Left lung (tissue), 10 donors: ENCODE results near the gene PLCD4. TPM values are rescaled to one million over a fixed set of nuclear protein-coding genes. Genes with fewer than 3 reads are reported as not detected.

Source experiments
- ATAC-seq: fragments of 200-7000 bp; cut with Tn5 transposase; one replicate; pipeline ENCODE4 v1.9.1; 2020; ENCODE audit warnings: moderate library complexity
- DNase-seq, 4 donors: peaks; one replicate each; pipeline ENCODE4 v3.0.0-alpha.2; 2013 to 2020
- H3K27ac ChIP-seq, 2 donors: fragments of 200-600 bp; sonication (generic) in 1 of 2; one replicate each; pipeline versions ENCODE4 v1.5.0 to v1.8.0; 2020 to 2021
- H3K27me3 ChIP-seq, 2 donors: fragments of 200-600 bp; sonication (generic) in 1 of 2; one replicate each; pipeline versions ENCODE4 v1.5.0 to v1.8.0; 2020 to 2021
- H3K36me3 ChIP-seq, 2 donors: fragments of 200-600 bp; sonication (generic) in 1 of 2; one replicate each; pipeline versions ENCODE4 v1.5.0 to v1.8.0; 2020 to 2021
- H3K4me1 ChIP-seq, 2 donors: fragments of 200-600 bp; one replicate each; pipeline ENCODE4 v1.8.0; 2021
- H3K4me3 ChIP-seq, 2 donors: fragments of 200-600 bp; sonication (generic) in 1 of 2; one replicate each; pipeline versions ENCODE4 v1.5.0 to v1.8.0; 2020 to 2021; ENCODE audit warnings: mild to moderate bottlenecking in 1 of 2
- H3K9me3 ChIP-seq, 2 donors: fragments of 200-600 bp; sonication (generic) in 1 of 2; one replicate each; pipeline versions ENCODE4 v1.5.0 to v1.8.0; 2020 to 2021
- intact Hi-C, 2 donors: fragments of 100-400 bp; cut with DNase I; formaldehyde crosslinking; loops; one replicate each; pipeline versions ENCODE4 v1.11.2 to v1.14.2; 2022
- polyA plus RNA-seq, 6 donors: library from polyadenylated mRNA; unstranded; fragments of 120-200 nt; gene quantifications; one replicate each; pipeline ENCODE4 v1.2.1, GENCODE V29; 2013; ENCODE audit not compliant: insufficient read length in 6 of 6
- total RNA-seq, 2 donors: library from RNA; stranded (reverse); fragmentation: NEBNext Ultra II Directional; extraction: Animal tissue kit (Norgen Biotek cat#: 25700); gene quantifications; one replicate each; pipeline ENCODE4 v1.2.1, GENCODE V29; 2021
- TF ChIP-seq, protein P1 (sequence below), 2 donors: fragments of 200-600 bp; sonication (generic) in 1 of 2; IDR thresholded peaks; one replicate each; pipeline versions ENCODE4 v1.5.0 to v1.8.0; 2021; ENCODE audit warnings: antibody characterized with exemption in 2 of 2
- donor health status: DM: no; HTN: yes; CAD: no.
- donor health status: DM: no; HTN: no; CAD: no.

Gene PLCD4
- total and polyA plus RNA-seq, 8 donors: 0.89 to 13.5 (median 10.5) TPM

GRCh38 chr2:218671654-218672566, 64.2 kb downstream of the PLCD4 start, which contains the start of the genes RNF25 and STK36:
Gene RNF25 (minus strand): TSS chr2:218672002. CDS start chr2:218671970, 32 bp downstream.
Gene STK36 (plus strand): TSS chr2:218672086. CDS start chr2:218672830, 744 bp downstream.
- peak; percentile 85 to 93 (median 90) for DNase-seq

DNA sequence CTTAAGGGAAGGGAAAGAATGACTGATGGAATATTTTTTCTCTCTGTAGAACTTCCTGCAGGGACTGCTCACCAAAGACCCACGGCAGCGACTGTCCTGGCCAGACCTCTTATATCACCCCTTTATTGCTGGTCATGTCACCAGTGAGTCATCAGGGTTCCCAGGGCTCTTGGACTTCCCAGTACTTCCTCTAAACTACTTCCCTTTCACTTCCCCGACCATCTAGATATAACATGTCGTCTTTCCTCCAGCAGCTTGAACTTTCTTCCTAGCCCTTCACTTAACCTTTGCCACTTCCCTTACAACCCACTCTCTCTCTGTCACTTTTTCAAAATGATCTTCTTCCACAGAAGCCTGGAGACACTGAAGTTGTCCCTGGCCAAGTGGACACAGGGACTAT, 71.4 kb downstream of the PLCD4 start:
- intact Hi-C loops: no loop called here
- Histone ChIP-seq H3K9me3 (no peaks in the 10 kb centered on the region), H3K27ac (peak overlapping the region in 1 of 2 donors; percentile 35), H3K4me3 (no peak overlapping the region), H3K27me3 (no peaks in the 10 kb centered on the region), H3K36me3 (peaks cover 0 to 39% of the 10 kb centered on the region in 2 donors), H3K4me1 (peaks cover 0 to 6% of the 10 kb centered on the region in 2 donors)
- ATAC-seq (peak; percentile 63), DNase-seq (peak in 1 of 4 donors; percentile 41)
- TF ChIP-seq, protein P1, sequence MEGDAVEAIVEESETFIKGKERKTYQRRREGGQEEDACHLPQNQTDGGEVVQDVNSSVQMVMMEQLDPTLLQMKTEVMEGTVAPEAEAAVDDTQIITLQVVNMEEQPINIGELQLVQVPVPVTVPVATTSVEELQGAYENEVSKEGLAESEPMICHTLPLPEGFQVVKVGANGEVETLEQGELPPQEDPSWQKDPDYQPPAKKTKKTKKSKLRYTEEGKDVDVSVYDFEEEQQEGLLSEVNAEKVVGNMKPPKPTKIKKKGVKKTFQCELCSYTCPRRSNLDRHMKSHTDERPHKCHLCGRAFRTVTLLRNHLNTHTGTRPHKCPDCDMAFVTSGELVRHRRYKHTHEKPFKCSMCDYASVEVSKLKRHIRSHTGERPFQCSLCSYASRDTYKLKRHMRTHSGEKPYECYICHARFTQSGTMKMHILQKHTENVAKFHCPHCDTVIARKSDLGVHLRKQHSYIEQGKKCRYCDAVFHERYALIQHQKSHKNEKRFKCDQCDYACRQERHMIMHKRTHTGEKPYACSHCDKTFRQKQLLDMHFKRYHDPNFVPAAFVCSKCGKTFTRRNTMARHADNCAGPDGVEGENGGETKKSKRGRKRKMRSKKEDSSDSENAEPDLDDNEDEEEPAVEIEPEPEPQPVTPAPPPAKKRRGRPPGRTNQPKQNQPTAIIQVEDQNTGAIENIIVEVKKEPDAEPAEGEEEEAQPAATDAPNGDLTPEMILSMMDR (IDR thresholded peaks at IDR 0.05): no peak

More at GRCh38 chr2:218671654-218672566, 64.2 kb downstream of the PLCD4 start, which contains the start of the genes RNF25 and STK36:
- ATAC-seq: peak; percentile 98
- Histone ChIP-seq H3K27me3 (no peaks in the 10 kb centered on the region), H3K36me3 (peaks cover 0 to 33% of the 10 kb centered on the region in 2 donors), H3K27ac (peak within 1 kb of the TSS; percentile 46 to 70), H3K4me1 (peaks cover 12 to 18% of the 10 kb centered on the region in 2 donors), H3K4me3 (peak within 1 kb of the TSS; percentile 77 to 94), H3K9me3 (no peaks in the 10 kb centered on the region)
- TF ChIP-seq, protein P1 (IDR thresholded peaks at IDR 0.05): no peak
- intact Hi-C loops: no loop called here

GRCh38 chr2:218680061-218680460, 72.4 kb downstream of the PLCD4 start:
- no peak for ATAC-seq
- Histone ChIP-seq H3K36me3 (peaks cover 0 to 40% of the 10 kb centered on the region in 2 donors), H3K27me3 (no peaks in the 10 kb centered on the region), H3K27ac (no peak overlapping the region), H3K4me3 (no peak overlapping the region), H3K9me3 (no peaks in the 10 kb centered on the region), H3K4me1 (peaks cover 0 to 6% of the 10 kb centered on the region in 2 donors)
- TF ChIP-seq, protein P1 (IDR thresholded peaks at IDR 0.05): no peak
- DNase-seq: no peak
- intact Hi-C loops: no loop called here

Other genes starting within 250 kb of the PLCD4 start
- 100 to 1,000 TPM in 1 of 2 donors, 10 to 100 TPM in 1; 98.2 to 194 TPM for gene SLC11A1, start 225.6 kb upstream of the PLCD4 start, total RNA-seq
- gene SLC11A1, start 225.6 kb upstream of the PLCD4 start, polyA plus RNA-seq: 1 to 10 TPM in 1 of 6 donors, under 1 TPM in 5; 0.70 to 1.8 (median 0.89) TPM
- gene CTDSP1, start 208.0 kb upstream of the PLCD4 start, total RNA-seq: 100 to 1,000 TPM; 122 to 147 TPM
- 100 to 1,000 TPM; 124 to 160 (median 148) TPM for gene CTDSP1, start 208.0 kb upstream of the PLCD4 start, polyA plus RNA-seq
- under 1 TPM in 1 of 2 donors, not detected in 1; 0.29 TPM for gene VIL1, start 188.8 kb upstream of the PLCD4 start, total RNA-seq
- 1 to 10 TPM; 1.0 to 1.8 (median 1.2) TPM for gene VIL1, start 188.8 kb upstream of the PLCD4 start, polyA plus RNA-seq
- 10 to 100 TPM; 13.0 to 16.5 TPM for gene USP37, start 39.5 kb upstream of the PLCD4 start, total RNA-seq
- 10 to 100 TPM; 16.3 to 21.9 (median 19.7) TPM for gene USP37, start 39.5 kb upstream of the PLCD4 start, polyA plus RNA-seq
- gene CNOT9, start 39.1 kb upstream of the PLCD4 start, total RNA-seq: 10 to 100 TPM; 33.8 to 44.1 TPM
- gene CNOT9, start 39.1 kb upstream of the PLCD4 start, polyA plus RNA-seq: 10 to 100 TPM; 54.2 to 69.1 (median 57.3) TPM
- gene ZNF142, start 51.7 kb downstream of the PLCD4 start, total RNA-seq: 10 to 100 TPM; 23.8 to 26.3 TPM
- gene ZNF142, start 51.7 kb downstream of the PLCD4 start, polyA plus RNA-seq: 10 to 100 TPM; 17.0 to 22.3 (median 18.5) TPM
- gene BCS1L, start 51.8 kb downstream of the PLCD4 start, total RNA-seq: 10 to 100 TPM; 27.1 to 52.2 TPM
- 10 to 100 TPM; 50.7 to 59.6 (median 55.5) TPM for gene BCS1L, start 51.8 kb downstream of the PLCD4 start, polyA plus RNA-seq
- gene RNF25, start 64.1 kb downstream of the PLCD4 start, total RNA-seq: 10 to 100 TPM; 15.5 to 19.3 TPM
- gene RNF25, start 64.1 kb downstream of the PLCD4 start, polyA plus RNA-seq: 10 to 100 TPM; 36.5 to 40.8 (median 38.2) TPM
- 10 to 100 TPM; 40.1 to 49.8 TPM for gene STK36, start 64.2 kb downstream of the PLCD4 start, total RNA-seq
- gene STK36, start 64.2 kb downstream of the PLCD4 start, polyA plus RNA-seq: 100 to 1,000 TPM in 1 of 6 donors, 10 to 100 TPM in 5; 74.0 to 112 (median 97.9) TPM
- gene TTLL4, start 102.9 kb downstream of the PLCD4 start, total RNA-seq: 10 to 100 TPM; 26.0 to 38.4 TPM
- gene TTLL4, start 102.9 kb downstream of the PLCD4 start, polyA plus RNA-seq: 10 to 100 TPM; 34.0 to 52.0 (median 43.0) TPM
- gene CYP27A1, start 174.2 kb downstream of the PLCD4 start, total RNA-seq: 10 to 100 TPM; 77.9 to 95.9 TPM
- 10 to 100 TPM; 24.3 to 32.3 (median 29.1) TPM for gene CYP27A1, start 174.2 kb downstream of the PLCD4 start, polyA plus RNA-seq
- not detected for gene PRKAG3, start 223.9 kb downstream of the PLCD4 start, total RNA-seq
- gene PRKAG3, start 223.9 kb downstream of the PLCD4 start, polyA plus RNA-seq: under 1 TPM in 1 of 6 donors, not detected in 5; 0.08 TPM